Uterus (tissue), 4 donors: ENCODE data around the gene OR4K17. TPM values are rescaled to one million over a fixed set of nuclear protein-coding genes. Genes with fewer than 3 reads are reported as not detected.
"Not testable (repeated sequence)": the region's sequence is repeated elsewhere in the genome, so short reads cannot be mapped to it uniquely, and the experiment has no call there.

Experiments used
- DNase-seq, 2 donors: peaks; one replicate each; pipeline ENCODE4 v3.0.0-alpha.2; 2019 to 2020
- H3K27ac ChIP-seq, 2 donors: fragments of 200-600 bp; sonication (generic); 1 replicate in 1 of 2; 2 replicates in 1 of 2; pipeline ENCODE4 v1.5.1; 2016 to 2018
- H3K27me3 ChIP-seq, 2 donors: fragments of 200-600 bp; sonication (generic); one replicate each; pipeline ENCODE4 v1.5.1; 2018 to 2019; ENCODE audit warnings: control low read depth in 1 of 2
- H3K36me3 ChIP-seq, 2 donors: fragments of 200-600 bp; sonication (generic); one replicate each; pipeline ENCODE4 v1.5.1; 2019; ENCODE audit warnings: control low read depth in 1 of 2
- H3K4me1 ChIP-seq, 2 donors: fragments of 200-600 bp; sonication (generic); one replicate each; pipeline ENCODE4 v1.5.1; 2018 to 2019; ENCODE audit warnings: control low read depth in 1 of 2
- H3K4me3 ChIP-seq, 2 donors: fragments of 200-600 bp; sonication (generic); 1 replicate in 1 of 2; 2 replicates in 1 of 2; pipeline ENCODE4 v1.5.1; 2018 to 2019; ENCODE audit warnings: mild to moderate bottlenecking in 1 of 2
- H3K9me3 ChIP-seq, 2 donors: fragments of 200-600 bp; sonication (generic); one replicate each; pipeline ENCODE4 v1.5.1; 2019; ENCODE audit warnings: control low read depth in 1 of 2
- CTCF ChIP-seq, 4 experiments: fragments of 200-600 bp in 2 of 4; fragments of 450-650 bp in 2 of 4; sonication (generic) in 2 of 4; IDR thresholded peaks; one replicate each; pipeline ENCODE4 v1.5.1; 2016 to 2019; ENCODE audit warnings: antibody characterized with exemption in 4 of 4, mild to moderate bottlenecking in 2 of 4, moderate library complexity in 1 of 4
- POLR2A ChIP-seq, 2 donors: fragments of 450-650 bp; IDR thresholded peaks; one replicate each; pipeline ENCODE4 v1.6.1; 2016; ENCODE audit warnings: antibody characterized with exemption in 2 of 2, mild to moderate bottlenecking in 1 of 2, moderate library complexity in 1 of 2
- intact Hi-C: fragments of 100-400 bp; cut with DNase I; formaldehyde crosslinking; loops from one replicate; pipeline ENCODE4 v1.15.1; 2023; ENCODE audit warnings: low total_unique reads
- total RNA-seq, 4 donors: library from RNA; depleted of rRNA in 3 of 4; stranded (reverse); fragments of >200 nt in 3 of 4; gene quantifications; one replicate each; pipeline versions ENCODE4 v1.1.0 to v1.2.4, GENCODE V29; 2014 to 2023
- donor health status: DM: yes; HTN: yes; CAD: no.

The OR4K17 gene
- total RNA-seq = not detected

- Histone ChIP-seq H3K4me3 (no peak within 1 kb of the TSS), H3K27ac (no peak within 1 kb of the TSS), H3K27me3 (no peaks in the 10 kb centered on the region), H3K4me1 (no peaks in the 10 kb centered on the region), H3K36me3 (no peaks in the 10 kb centered on the region), H3K9me3 (no peaks in the 10 kb centered on the region)
- DNase-seq = no peak
- TF ChIP-seq POLR2A (IDR thresholded peaks at IDR 0.05) = no peak
- no peak for TF ChIP-seq CTCF (IDR thresholded peaks at IDR 0.05)
- intact Hi-C loops = no loop called here
These were observed at the start of gene OR4K17 for GRCh38 chr14:20110438-20110837. Gene OR4K17, plus strand, starts transcription at chr14:20110739. Its CDS starts 6,761 bp downstream, at chr14:20117500.

GRCh38 chr14:20092050-20092449 lies 18.5 kb upstream of the OR4K17 start:
- TF ChIP-seq CTCF (IDR thresholded peaks at IDR 0.05) (no peak), POLR2A (IDR thresholded peaks at IDR 0.05) (no peak)
- Histone ChIP-seq H3K4me1 (no peaks in the 10 kb centered on the region), H3K27ac (no peak overlapping the region), H3K27me3 (no peaks in the 10 kb centered on the region), H3K4me3 (no peak overlapping the region), H3K36me3 (no peaks in the 10 kb centered on the region), H3K9me3 (no peaks in the 10 kb centered on the region)
- DNase-seq = no peak
- intact Hi-C loops = no loop called here

GRCh38 chr14:20093442-20093841 lies 17.1 kb upstream of the OR4K17 start:
- intact Hi-C loops = no loop called here
- Histone ChIP-seq H3K27ac (no peak overlapping the region), H3K36me3 (no peaks in the 10 kb centered on the region), H3K9me3 (no peaks in the 10 kb centered on the region), H3K27me3 (no peaks in the 10 kb centered on the region), H3K4me1 (no peaks in the 10 kb centered on the region), H3K4me3 (no peak overlapping the region)
- DNase-seq = no peak
- TF ChIP-seq POLR2A (IDR thresholded peaks at IDR 0.05) = no peak

- H3K27ac ChIP-seq, intact Hi-C loops, H3K9me3 ChIP-seq, H3K4me1 ChIP-seq, DNase-seq, H3K36me3 ChIP-seq, H3K27me3 ChIP-seq, H3K4me3 ChIP-seq: not testable (repeated sequence)
These were observed 11.4 kb upstream of the OR4K17 start for GRCh38 chr14:20098926-20099770.

- no peaks in the 10 kb centered on the region for H3K4me1 ChIP-seq
- H3K9me3 ChIP-seq = no peaks in the 10 kb centered on the region
- intact Hi-C loops = no loop called here
- no peak for DNase-seq
- H3K36me3 ChIP-seq = no peaks in the 10 kb centered on the region
- no peaks in the 10 kb centered on the region for H3K27me3 ChIP-seq
- no peak overlapping the region for H3K27ac ChIP-seq
- TF ChIP-seq CTCF (IDR thresholded peaks at IDR 0.05) (no peak), POLR2A (IDR thresholded peaks at IDR 0.05) (no peak)
- no peak overlapping the region for H3K4me3 ChIP-seq
These were observed 1.8 kb downstream of the OR4K17 start for GRCh38 chr14:20112321-20112720.

GRCh38 chr14:20116748-20117147 lies 6.2 kb downstream of the OR4K17 start:
- Histone ChIP-seq H3K36me3 (no peaks in the 10 kb centered on the region), H3K27me3 (no peaks in the 10 kb centered on the region), H3K27ac (no peak overlapping the region), H3K4me3 (no peak overlapping the region), H3K9me3 (peaks cover 0 to 10% of the 10 kb centered on the region in 2 donors), H3K4me1 (no peaks in the 10 kb centered on the region)
- TF ChIP-seq POLR2A (IDR thresholded peaks at IDR 0.05) (no peak), CTCF (IDR thresholded peaks at IDR 0.05) (no peak)
- DNase-seq = no peak
- intact Hi-C loops = no loop called here
